GM21447 (cell line): Measurements from ENCODE around the gene HOXD3.

Experiments used
- ATAC-seq: cut with Tn5 transposase; IDR thresholded peaks from one replicate; pipeline ENCODE4 v1.9.1; 2021; ENCODE audit not compliant: unreplicated experiment

Gene HOXD3

GRCh38 chr2:176148751-176149421, 8.2 kb upstream of the HOXD3 start:
- no peak for ATAC-seq

GRCh38 chr2:176149481-176149938, 7.6 kb upstream of the HOXD3 start:
- no peak for ATAC-seq

GRCh38 chr2:176149939-176150583, 7.0 kb upstream of the HOXD3 start:
- no peak for ATAC-seq

GRCh38 chr2:176150584-176151441, 6.3 kb upstream of the HOXD3 start:
- no peak for ATAC-seq

- no peak for ATAC-seq
Measured at GRCh38 chr2:176151442-176152287, 5.4 kb upstream of the HOXD3 start, which contains the start of gene HOXD4. Gene HOXD4, plus strand, starts transcription at chr2:176151550. Its CDS starts 84 bp downstream, at chr2:176151634.

GRCh38 chr2:176152350-176153181, 4.5 kb upstream of the HOXD3 start:
- ATAC-seq, result no peak

GRCh38 chr2:176154576-176155252, 2.4 kb upstream of the HOXD3 start:
- no peak for ATAC-seq

GRCh38 chr2:176155356-176156044, 1.6 kb upstream of the HOXD3 start:
- no peak for ATAC-seq

GRCh38 chr2:176156301-176156806, 753 bp upstream of the HOXD3 start:
- ATAC-seq, result no peak

- ATAC-seq, result no peak
Measured at GRCh38 chr2:176157499-176158185, 535 bp downstream of the HOXD3 start.

- ATAC-seq, result no peak
Measured at GRCh38 chr2:176158186-176158591, 1.1 kb downstream of the HOXD3 start.

- ATAC-seq, result no peak
Measured at GRCh38 chr2:176158855-176159662, 2.0 kb downstream of the HOXD3 start.

- no peak for ATAC-seq
Measured at GRCh38 chr2:176159663-176160250, 2.6 kb downstream of the HOXD3 start.

GRCh38 chr2:176160251-176160985, 3.3 kb downstream of the HOXD3 start:
- ATAC-seq, result no peak

GRCh38 chr2:176160986-176161824, 4.1 kb downstream of the HOXD3 start:
- no peak for ATAC-seq
